ENCODE data around the gene CNTN3.

- TF ChIP-seq, protein P1, sequence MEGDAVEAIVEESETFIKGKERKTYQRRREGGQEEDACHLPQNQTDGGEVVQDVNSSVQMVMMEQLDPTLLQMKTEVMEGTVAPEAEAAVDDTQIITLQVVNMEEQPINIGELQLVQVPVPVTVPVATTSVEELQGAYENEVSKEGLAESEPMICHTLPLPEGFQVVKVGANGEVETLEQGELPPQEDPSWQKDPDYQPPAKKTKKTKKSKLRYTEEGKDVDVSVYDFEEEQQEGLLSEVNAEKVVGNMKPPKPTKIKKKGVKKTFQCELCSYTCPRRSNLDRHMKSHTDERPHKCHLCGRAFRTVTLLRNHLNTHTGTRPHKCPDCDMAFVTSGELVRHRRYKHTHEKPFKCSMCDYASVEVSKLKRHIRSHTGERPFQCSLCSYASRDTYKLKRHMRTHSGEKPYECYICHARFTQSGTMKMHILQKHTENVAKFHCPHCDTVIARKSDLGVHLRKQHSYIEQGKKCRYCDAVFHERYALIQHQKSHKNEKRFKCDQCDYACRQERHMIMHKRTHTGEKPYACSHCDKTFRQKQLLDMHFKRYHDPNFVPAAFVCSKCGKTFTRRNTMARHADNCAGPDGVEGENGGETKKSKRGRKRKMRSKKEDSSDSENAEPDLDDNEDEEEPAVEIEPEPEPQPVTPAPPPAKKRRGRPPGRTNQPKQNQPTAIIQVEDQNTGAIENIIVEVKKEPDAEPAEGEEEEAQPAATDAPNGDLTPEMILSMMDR (IDR thresholded peaks at IDR 0.05; ENCODE audit: insufficient read depth, low read length, poor library complexity, severe bottlenecking) = no peak
- TF ChIP-seq EZH2phosphoT487 (conservative IDR thresholded peaks at IDR 0.05; ENCODE audit: low read length) = no peak
These were observed 36.8 kb upstream of the CNTN3 start for GRCh38 chr3:74651292-74651691.
